GM21526 (cell line): ENCODE data around the gene CLEC4F.
"Not testable (repeated sequence)": the region's sequence is repeated elsewhere in the genome, so short reads cannot be mapped to it uniquely, and the experiment has no call there.

Experiments
- ATAC-seq: cut with Tn5 transposase; IDR thresholded peaks from one replicate; pipeline ENCODE4 v1.9.1; 2021; ENCODE audit warnings: moderate library complexity; ENCODE audit not compliant: unreplicated experiment, low FRiP score

The CLEC4F gene

GRCh38 chr2:70827388-70827787 lies 7.0 kb upstream of the CLEC4F start:
- ATAC-seq, result no peak

GRCh38 chr2:70826696-70827350 lies 6.4 kb upstream of the CLEC4F start:
- no peak for ATAC-seq

- no peak for ATAC-seq
Measured at GRCh38 chr2:70823249-70823648, 2.9 kb upstream of the CLEC4F start.

GRCh38 chr2:70822843-70823242 lies 2.4 kb upstream of the CLEC4F start:
- no peak for ATAC-seq

- ATAC-seq, result no peak
Measured at GRCh38 chr2:70817284-70817954, 3.0 kb downstream of the CLEC4F start.

GRCh38 chr2:70816726-70817125 lies 3.7 kb downstream of the CLEC4F start:
- ATAC-seq, result no peak

- ATAC-seq, result no peak
Measured at GRCh38 chr2:70808983-70809958, 11.1 kb downstream of the CLEC4F start.

GRCh38 chr2:70807828-70808118 lies 12.6 kb downstream of the CLEC4F start:
- no peak for ATAC-seq

- no peak for ATAC-seq
Measured at GRCh38 chr2:70807102-70807827, 13.1 kb downstream of the CLEC4F start.

- ATAC-seq, result no peak
Measured at GRCh38 chr2:70806620-70807019, 13.8 kb downstream of the CLEC4F start.

GRCh38 chr2:70806013-70806412 lies 14.4 kb downstream of the CLEC4F start:
- no peak for ATAC-seq

GRCh38 chr2:70801607-70802263 lies 18.7 kb downstream of the CLEC4F start:
- ATAC-seq, result no peak

- no peak for ATAC-seq
Measured at GRCh38 chr2:70799706-70800105, 20.7 kb downstream of the CLEC4F start.

GRCh38 chr2:70797996-70798395 lies 22.4 kb downstream of the CLEC4F start:
- ATAC-seq, result not testable (repeated sequence)

GRCh38 chr2:70797506-70797905 lies 22.9 kb downstream of the CLEC4F start:
- no peak for ATAC-seq

GRCh38 chr2:70796262-70796661 lies 24.1 kb downstream of the CLEC4F start:
- ATAC-seq, result no peak

- no peak for ATAC-seq
Measured at GRCh38 chr2:70795164-70795995, 25.0 kb downstream of the CLEC4F start.

- ATAC-seq, result no peak
Measured at GRCh38 chr2:70793450-70793849, 26.9 kb downstream of the CLEC4F start.

GRCh38 chr2:70790136-70790828 lies 30.1 kb downstream of the CLEC4F start, which contains the start of gene FIGLA:
TSS of gene FIGLA (minus strand) at chr2:70790643. CDS start at chr2:70790638, 5 bp downstream.
- no peak for ATAC-seq
